CD4-positive, alpha-beta T cell (primary cell): ENCODE data around the gene TPP2. TPM values are rescaled to one million over a fixed set of nuclear protein-coding genes. Genes with fewer than 3 reads are reported as not detected.

Experiments
- ATAC-seq: fragments of 200-7000 bp; cut with Tn5 transposase; one replicate; pipeline ENCODE4 v1.10.0; 2022; ENCODE audit warnings: mild to moderate bottlenecking; ENCODE audit not compliant: poor library complexity
- CTCF ChIA-PET: fragments of 350-600 bp; sonication (Branson Sonifier 250); formaldehyde crosslinking; loops from one replicate; lab custom pipeline; 2021; ENCODE audit warnings: antibody characterized with exemption, inconsistent platforms; lab: Charles Lee
- POLR2A ChIA-PET: fragments of 350-600 bp; sonication (Branson Sonifier 250); formaldehyde crosslinking; loops from one replicate; lab custom pipeline; 2021; ENCODE audit warnings: antibody characterized with exemption, inconsistent platforms; lab: Charles Lee
- DNase-seq, 14 experiments: peaks; one replicate each; pipeline ENCODE4 v3.0.0-alpha.2; 2013 to 2020; ENCODE audit warnings: mixed read lengths in 2 of 14
- H3K27ac ChIP-seq, 2 donors: one replicate each; pipeline versions ENCODE4 v1.5.1 to v1.7.0; 2013; ENCODE audit warnings: low read length in 2 of 2, low read depth in 1 of 2, mild to moderate bottlenecking in 1 of 2
- H3K27me3 ChIP-seq, 2 experiments: 1 replicate in 1 of 2; 2 replicates in 1 of 2; pipeline versions ENCODE4 v1.6.1 to v1.7.0; 2013; ENCODE audit warnings: low read length in 2 of 2, control low read depth in 1 of 2, mild to moderate bottlenecking in 1 of 2, moderate library complexity in 1 of 2; ENCODE audit not compliant: insufficient read depth in 2 of 2, control insufficient read depth in 1 of 2
- H3K36me3 ChIP-seq: one replicate; pipeline ENCODE4 v1.6.1; 2013; ENCODE audit warnings: low read length, control low read depth; ENCODE audit not compliant: insufficient read depth
- H3K4me1 ChIP-seq: one replicate; pipeline ENCODE4 v1.6.1; 2013; ENCODE audit warnings: low read length, control low read depth; ENCODE audit not compliant: insufficient read depth
- H3K4me3 ChIP-seq: one replicate; pipeline ENCODE4 v1.5.1; 2013; ENCODE audit warnings: mild to moderate bottlenecking, low read length, moderate library complexity
- H3K9me3 ChIP-seq, 2 experiments: 1 replicate in 1 of 2; 2 replicates in 1 of 2; pipeline versions ENCODE4 v1.6.1 to v1.7.0; 2013; ENCODE audit warnings: low read length in 2 of 2, mild to moderate bottlenecking in 2 of 2, control low read depth in 1 of 2, moderate library complexity in 1 of 2; ENCODE audit not compliant: control insufficient read depth in 1 of 2, insufficient read depth in 1 of 2
- H3K27ac Mint-ChIP-seq: one replicate; pipeline ENCODE4 v1.8.0; 2020; ENCODE audit warnings: mixed read lengths
- H3K27me3 Mint-ChIP-seq: one replicate; pipeline ENCODE4 v1.8.0; 2021; ENCODE audit warnings: mixed read lengths
- H3K36me3 Mint-ChIP-seq: one replicate; pipeline ENCODE4 v1.8.0; 2021; ENCODE audit warnings: low read depth, mixed read lengths
- H3K4me1 Mint-ChIP-seq: one replicate; pipeline ENCODE4 v1.8.0; 2021; ENCODE audit warnings: low read depth, mixed read lengths
- H3K4me3 Mint-ChIP-seq: one replicate; pipeline ENCODE4 v1.8.0; 2020; ENCODE audit warnings: mild to moderate bottlenecking, mixed read lengths
- H3K9me3 Mint-ChIP-seq: one replicate; pipeline ENCODE4 v1.8.0; 2020; ENCODE audit warnings: mixed read lengths
- CTCF ChIP-seq: fragments of 200-600 bp; IDR thresholded peaks from one replicate; pipeline ENCODE4 v1.8.0; 2022; ENCODE audit warnings: antibody characterized with exemption, mild to moderate bottlenecking
- intact Hi-C, 2 experiments: fragments of 100-400 bp; cut with DNase I in 1 of 2; cut with micrococcal nuclease in 1 of 2; formaldehyde crosslinking; loops; one replicate each; pipeline versions ENCODE4 v1.15.1 to v1.9.0; 2023 to 2025; cut with DNase I, micrococcal nuclease
- total RNA-seq, 174 experiments: library from RNA in 2 of 174; stranded (reverse) in 2 of 174; gene quantifications; one replicate each; pipeline ENCODE4 v1.2.3 and lab custom pipeline; 2021 to 2026

Gene TPP2
- total RNA-seq, 2 experiments from 2014 or later: 146 to 147 TPM

DNA sequence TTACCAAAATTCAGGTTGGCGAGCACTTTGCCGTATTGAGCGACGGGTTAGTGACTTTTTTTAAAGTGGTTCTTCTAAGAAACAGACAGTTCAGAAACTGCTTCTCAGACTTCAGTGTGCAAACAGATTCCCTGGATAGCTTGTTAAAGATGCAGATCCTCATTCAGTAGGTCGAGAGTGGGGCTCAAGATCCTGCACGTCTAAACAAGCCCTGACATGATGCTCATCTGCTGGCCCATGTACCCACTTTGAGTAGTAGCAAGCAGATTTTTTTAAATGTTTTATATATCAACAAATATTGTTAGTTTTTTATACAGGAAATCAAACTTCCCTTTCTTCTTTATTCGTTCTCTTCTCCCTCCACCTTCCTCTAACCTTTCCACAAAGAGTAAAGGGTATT, 90.7 kb downstream of the TPP2 start:
- Histone ChIP-seq H3K36me3 (no peaks in the 10 kb centered on the region), H3K4me3 (no peak overlapping the region), H3K4me1 (peaks cover 13% of the 10 kb centered on the region), H3K27me3 (peaks cover 0 to under 1% of the 10 kb centered on the region in 2 experiments), H3K9me3 (no peaks in the 10 kb centered on the region), H3K27ac (no peak overlapping the region)
- ChIA-PET POLR2A (no interaction called here), CTCF (no interaction called here)
- Mint-ChIP-seq H3K36me3 (no peaks in the 10 kb centered on the region), H3K4me3 (no peak overlapping the region), H3K4me1 (peaks cover 18% of the 10 kb centered on the region), H3K27ac (no peak overlapping the region), H3K9me3 (no peaks in the 10 kb centered on the region), H3K27me3 (peaks cover 11% of the 10 kb centered on the region)
- intact Hi-C loops: loop anchor here in 1 of 2 experiments (10.0 kb wide), 1 partner anchor 87 kb away; the partner anchor contains the start of gene TEX30
- no peak for TF ChIP-seq CTCF
- ATAC-seq (no peak), DNase-seq (no peak)

DNA sequence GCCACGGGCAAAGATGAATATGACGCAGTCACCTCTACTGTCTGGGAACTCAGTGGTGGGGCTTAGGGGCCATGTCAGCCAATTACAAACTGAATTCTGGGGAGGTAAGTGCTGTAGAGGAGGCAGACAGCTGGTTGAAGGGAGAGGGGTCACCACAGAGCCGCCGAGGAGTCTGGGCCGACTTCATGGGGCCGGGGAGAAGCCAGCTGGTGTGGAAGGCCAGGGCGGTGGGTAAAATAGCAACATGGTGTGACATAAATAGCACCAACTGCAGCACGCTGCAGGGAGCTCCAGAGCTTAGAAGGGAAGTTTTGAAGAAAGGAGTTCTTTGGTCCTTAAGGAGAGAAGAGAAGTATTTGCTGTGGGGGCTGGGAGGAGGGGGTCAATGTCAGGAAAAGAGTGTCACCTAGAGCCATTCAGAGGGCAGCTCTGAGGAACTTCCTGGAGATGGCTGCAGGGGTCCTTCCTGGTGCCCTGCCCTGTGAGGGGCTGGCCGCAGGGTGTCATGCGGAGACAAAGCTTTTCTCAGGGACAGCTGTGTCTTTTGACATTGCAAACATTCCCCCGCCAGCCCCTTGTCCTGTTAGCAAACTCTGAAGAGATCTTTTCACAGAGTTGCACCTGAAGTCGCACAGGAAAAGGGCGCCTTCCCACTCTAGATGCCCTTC, 91.7 kb downstream of the TPP2 start:
- H3K4me1 ChIP-seq: peaks cover 13% of the 10 kb centered on the region
- H3K4me3 Mint-ChIP-seq: no peak overlapping the region
- intact Hi-C loops: loop anchor here in 1 of 2 experiments (10.0 kb wide), 1 partner anchor 86 kb away; the partner anchor contains the start of gene TEX30
- H3K4me1 Mint-ChIP-seq: peaks cover 18% of the 10 kb centered on the region
- no peak overlapping the region for H3K27ac Mint-ChIP-seq
- POLR2A ChIA-PET: interaction anchor here (0.6 kb wide), 1 partner anchor 17 kb away, joined by 3 read pairs; no protein-coding TSS in a partner anchor
- H3K4me3 ChIP-seq: no peak overlapping the region
- no peak overlapping the region for H3K27ac ChIP-seq
- CTCF ChIA-PET: interaction anchor here (1.0 kb wide), 1 partner anchor 12 kb away, joined by 3 read pairs; no protein-coding TSS in a partner anchor
- no peaks in the 10 kb centered on the region for H3K36me3 Mint-ChIP-seq
- no peaks in the 10 kb centered on the region for H3K9me3 ChIP-seq
- TF ChIP-seq CTCF: no peak
- no peak for ATAC-seq
- peaks cover 19% of the 10 kb centered on the region for H3K27me3 Mint-ChIP-seq
- H3K9me3 Mint-ChIP-seq: no peaks in the 10 kb centered on the region
- peaks cover 0 to 2% of the 10 kb centered on the region in 2 experiments for H3K27me3 ChIP-seq
- no peak for DNase-seq
- no peaks in the 10 kb centered on the region for H3K36me3 ChIP-seq

DNA sequence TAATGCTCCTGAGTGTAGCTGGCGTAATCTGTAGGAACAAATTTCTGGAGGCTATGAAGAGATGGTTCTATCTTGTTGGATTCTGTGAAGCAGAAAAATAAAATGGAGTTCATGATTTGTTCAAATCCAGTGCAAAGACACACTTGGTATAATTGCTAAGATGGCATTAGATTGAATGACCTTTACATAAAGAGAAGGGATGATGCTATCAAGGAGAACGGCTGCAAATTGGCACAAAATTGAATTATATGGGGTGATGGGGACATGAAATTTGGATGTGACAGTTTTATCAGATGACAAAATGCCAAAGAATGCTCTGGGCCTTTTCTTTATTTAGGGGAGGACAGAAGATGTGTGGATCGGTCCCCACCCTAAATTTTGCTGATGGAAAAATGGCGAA, 94.1 kb downstream of the TPP2 start:
- Mint-ChIP-seq H3K4me1 (peaks cover 17% of the 10 kb centered on the region), H3K27ac (no peak overlapping the region), H3K36me3 (no peaks in the 10 kb centered on the region), H3K4me3 (no peak overlapping the region), H3K27me3 (peaks cover 41% of the 10 kb centered on the region), H3K9me3 (no peaks in the 10 kb centered on the region)
- Histone ChIP-seq H3K9me3 (no peaks in the 10 kb centered on the region), H3K4me3 (no peak overlapping the region), H3K27ac (no peak overlapping the region), H3K36me3 (no peaks in the 10 kb centered on the region), H3K27me3 (peaks cover 0 to 2% of the 10 kb centered on the region in 2 experiments), H3K4me1 (peaks cover 13% of the 10 kb centered on the region)
- ATAC-seq: no peak
- CTCF ChIA-PET: no interaction called here
- no peak for DNase-seq
- intact Hi-C loops: no loop called here
- no peak for TF ChIP-seq CTCF
- POLR2A ChIA-PET: no interaction called here
